Keratinocyte (primary cell): Measurements from ENCODE around the gene GPC3. TPM values are rescaled to one million over a fixed set of nuclear protein-coding genes. Genes with fewer than 3 reads are reported as not detected.

ENCODE experiments used
- DNase-seq: peaks from one replicate; pipeline ENCODE4 v3.0.0-alpha.2; 2011; ENCODE audit warnings: low read depth, missing footprints, low spot score
- FAIRE-seq: peaks from 2 replicates; lab custom pipeline; 2011; peaks lifted over from hg19 to GRCh38; lab: Jason Lieb, UNC
- H2AFZ ChIP-seq: 2 replicates; pipeline ENCODE4 v1.6.0; 2012; ENCODE audit warnings: low read length, control low read depth, inconsistent platforms; ENCODE audit not compliant: control insufficient read depth
- H3K27ac ChIP-seq: 2 replicates; pipeline ENCODE4 v1.5.1; 2011; ENCODE audit warnings: low read length; ENCODE audit not compliant: control insufficient read depth, insufficient read depth
- H3K27me3 ChIP-seq: 3 replicates; pipeline ENCODE4 v1.6.0; 2011; ENCODE audit warnings: low read length; ENCODE audit not compliant: control insufficient read depth, insufficient read depth; ENCODE audit errors: extremely low read depth
- H3K36me3 ChIP-seq, 2 experiments: 2 replicates in 1 of 2; 3 replicates in 1 of 2; pipeline ENCODE4 v1.5.1; 2011; ENCODE audit warnings: low read length in 2 of 2, mild to moderate bottlenecking in 1 of 2; ENCODE audit not compliant: control insufficient read depth in 2 of 2, insufficient read depth in 2 of 2; ENCODE audit errors: extremely low read depth in 1 of 2
- H3K4me1 ChIP-seq: 3 replicates; pipeline ENCODE4 v1.5.1; 2011; ENCODE audit warnings: low read length; ENCODE audit not compliant: control insufficient read depth, insufficient read depth; ENCODE audit errors: extremely low read depth
- H3K4me2 ChIP-seq: 3 replicates; pipeline ENCODE4 v1.6.0; 2011; ENCODE audit warnings: low read depth, low read length; ENCODE audit not compliant: control insufficient read depth, insufficient read depth; ENCODE audit errors: extremely low read depth
- H3K4me3 ChIP-seq, 3 experiments: fragments of 200-600 bp in 1 of 3; sonication (generic) in 1 of 3; 2 replicates in 2 of 3; 3 replicates in 1 of 3; pipeline ENCODE4 v1.5.1; 2011 to 2016; ENCODE audit warnings: low read length in 3 of 3, mild to moderate bottlenecking in 3 of 3, control low read depth in 2 of 3, inconsistent platforms in 1 of 3, low read depth in 1 of 3, mixed read lengths in 1 of 3, mixed run types in 1 of 3, moderate library complexity in 1 of 3; ENCODE audit not compliant: control insufficient read depth in 2 of 3, insufficient read depth in 2 of 3; ENCODE audit errors: extremely low read depth in 1 of 3
- H3K79me2 ChIP-seq: 2 replicates; pipeline ENCODE4 v1.6.0; 2012; ENCODE audit warnings: low read length; ENCODE audit not compliant: control insufficient read depth, insufficient read depth
- H3K9ac ChIP-seq: 3 replicates; pipeline ENCODE4 v1.6.0; 2011; ENCODE audit warnings: low read length; ENCODE audit not compliant: control insufficient read depth, insufficient read depth; ENCODE audit errors: extremely low read depth
- H3K9me1 ChIP-seq: 3 replicates; pipeline ENCODE4 v1.6.0; 2011; ENCODE audit warnings: low read length; ENCODE audit not compliant: control insufficient read depth, insufficient read depth; ENCODE audit errors: extremely low read depth
- H3K9me3 ChIP-seq: 2 replicates; pipeline ENCODE4 v1.5.1; 2012; ENCODE audit warnings: low read depth, low read length; ENCODE audit not compliant: control insufficient read depth
- H4K20me1 ChIP-seq: 3 replicates; pipeline ENCODE4 v1.6.0; 2011; ENCODE audit warnings: low read length; ENCODE audit not compliant: control insufficient read depth, insufficient read depth; ENCODE audit errors: extremely low read depth
- EZH2 ChIP-seq: IDR thresholded peaks from one replicate; pipeline ENCODE4 v1.6.1; 2012; ENCODE audit warnings: inconsistent platforms, mild to moderate bottlenecking, low read length, moderate library complexity
- dilution Hi-C: fragments of 300-500 bp; cut with MboI; formaldehyde crosslinking; loops from one replicate; pipeline ENCODE4 v1.7.0; 2020; ENCODE audit warnings: low sequenced_read_pairs; ENCODE audit not compliant: extremely low pct_ligation_motif_present
- polyA plus RNA-seq, 5 experiments: library from polyadenylated mRNA; depleted of rRNA in 3 of 5; stranded (reverse) in 3 of 5; stranded (forward) in 1 of 5; unstranded in 1 of 5; fragments of >200 nt; gene quantifications; 1 replicate in 1 of 5; 2 replicates in 3 of 5; 3 replicates in 1 of 5; pipeline versions ENCODE4 v1.2.1 to v1.2.3, GENCODE V29; 2011 to 2012; ENCODE audit warnings: missing spikeins in 2 of 5, low read depth in 1 of 5, low replicate concordance in 1 of 5
- TF ChIP-seq, protein P1 (sequence below), 3 experiments: IDR thresholded peaks in 1 of 3; conservative IDR thresholded peaks in 1 of 3; optimal IDR thresholded peaks in 1 of 3; 2 replicates in 2 of 3; 3 replicates in 1 of 3; pipeline versions ENCODE3 to v1.5.1; 2011; ENCODE audit warnings: low read length in 3 of 3, mild to moderate bottlenecking in 3 of 3, moderate library complexity in 2 of 3, control low read depth in 1 of 3, inconsistent platforms in 1 of 3; ENCODE audit not compliant: insufficient read depth in 2 of 3; ENCODE audit errors: extremely low read depth in 1 of 3

GPC3 gene
- polyA plus RNA-seq, 1 donor (not counting 4 experiments of a cell fraction or from before 2014, with no cell fraction given): 0.03 TPM

DNA sequence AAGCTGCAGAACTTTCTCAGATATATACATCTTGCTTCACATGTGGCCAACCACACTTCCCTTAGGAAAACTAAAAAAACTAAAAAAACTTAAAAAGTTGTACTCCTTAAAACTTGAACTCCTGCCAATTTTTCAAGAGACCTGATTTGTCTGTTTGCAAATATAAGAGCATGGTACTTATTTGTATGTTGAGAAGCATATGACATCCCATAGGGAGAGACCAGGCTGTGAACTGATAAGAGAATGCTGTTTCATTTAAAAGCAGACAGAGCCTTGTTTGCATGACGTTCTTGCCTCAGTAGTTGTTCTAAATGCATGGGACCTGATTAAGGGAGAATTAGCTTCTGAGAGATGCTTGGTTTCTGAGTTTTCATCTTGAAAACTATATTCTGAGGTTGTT is 169.9 kb downstream of the GPC3 start:
- Histone ChIP-seq H3K9ac (no peak overlapping the region), H3K27me3 (no peaks in the 10 kb centered on the region), H3K36me3 (no peaks in the 10 kb centered on the region), H4K20me1 (no peaks in the 10 kb centered on the region), H3K9me3 (no peaks in the 10 kb centered on the region), H3K4me1 (no peaks in the 10 kb centered on the region), H2AFZ (no peak overlapping the region), H3K9me1 (no peaks in the 10 kb centered on the region), H3K4me3 (no peak overlapping the region), H3K27ac (no peak overlapping the region), H3K79me2 (no peaks in the 10 kb centered on the region), H3K4me2 (no peak overlapping the region)
- dilution Hi-C loops: no loop called here
- DNase-seq: no peak
- no peak for FAIRE-seq
- TF ChIP-seq EZH2: no peak
- TF ChIP-seq, protein P1, sequence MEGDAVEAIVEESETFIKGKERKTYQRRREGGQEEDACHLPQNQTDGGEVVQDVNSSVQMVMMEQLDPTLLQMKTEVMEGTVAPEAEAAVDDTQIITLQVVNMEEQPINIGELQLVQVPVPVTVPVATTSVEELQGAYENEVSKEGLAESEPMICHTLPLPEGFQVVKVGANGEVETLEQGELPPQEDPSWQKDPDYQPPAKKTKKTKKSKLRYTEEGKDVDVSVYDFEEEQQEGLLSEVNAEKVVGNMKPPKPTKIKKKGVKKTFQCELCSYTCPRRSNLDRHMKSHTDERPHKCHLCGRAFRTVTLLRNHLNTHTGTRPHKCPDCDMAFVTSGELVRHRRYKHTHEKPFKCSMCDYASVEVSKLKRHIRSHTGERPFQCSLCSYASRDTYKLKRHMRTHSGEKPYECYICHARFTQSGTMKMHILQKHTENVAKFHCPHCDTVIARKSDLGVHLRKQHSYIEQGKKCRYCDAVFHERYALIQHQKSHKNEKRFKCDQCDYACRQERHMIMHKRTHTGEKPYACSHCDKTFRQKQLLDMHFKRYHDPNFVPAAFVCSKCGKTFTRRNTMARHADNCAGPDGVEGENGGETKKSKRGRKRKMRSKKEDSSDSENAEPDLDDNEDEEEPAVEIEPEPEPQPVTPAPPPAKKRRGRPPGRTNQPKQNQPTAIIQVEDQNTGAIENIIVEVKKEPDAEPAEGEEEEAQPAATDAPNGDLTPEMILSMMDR (optimal IDR thresholded peaks at IDR 0.05 in 1 of 3, IDR thresholded peaks at IDR 0.05 in 1 of 3, conservative IDR thresholded peaks at IDR 0.05 in 1 of 3; ENCODE audit: extremely low read depth in 1 of 3, insufficient read depth in 2 of 3, low read length in 3 of 3): no peak

DNA sequence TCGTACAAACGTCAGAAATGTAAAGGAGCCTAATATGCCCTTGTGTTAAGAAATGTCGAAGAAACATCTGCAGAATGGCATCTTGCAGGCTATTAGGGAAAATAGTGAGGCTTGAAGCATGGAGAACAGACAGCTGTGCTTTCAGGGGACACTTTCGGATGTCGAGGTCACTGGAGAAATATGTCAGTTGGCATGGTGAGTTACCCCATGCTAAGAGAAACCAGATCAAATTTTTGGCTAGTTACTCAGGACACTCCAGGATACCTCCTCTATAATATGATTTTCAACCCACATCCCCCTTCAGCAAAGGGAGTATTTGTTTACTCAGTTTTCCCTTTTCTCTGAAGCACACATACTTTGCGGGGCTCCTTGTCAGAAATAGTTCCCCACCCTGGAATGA is 171.4 kb downstream of the GPC3 start:
- Histone ChIP-seq H3K9me3 (no peaks in the 10 kb centered on the region), H3K27me3 (no peaks in the 10 kb centered on the region), H2AFZ (no peak overlapping the region), H3K36me3 (no peaks in the 10 kb centered on the region), H3K27ac (no peak overlapping the region), H3K79me2 (no peaks in the 10 kb centered on the region), H4K20me1 (no peaks in the 10 kb centered on the region), H3K4me2 (no peak overlapping the region), H3K9me1 (no peaks in the 10 kb centered on the region), H3K4me3 (no peak overlapping the region), H3K9ac (no peak overlapping the region), H3K4me1 (no peaks in the 10 kb centered on the region)
- no peak for FAIRE-seq
- dilution Hi-C loops: no loop called here
- DNase-seq: no peak
- TF ChIP-seq EZH2: no peak
- TF ChIP-seq, protein P1 (optimal IDR thresholded peaks at IDR 0.05 in 1 of 3, IDR thresholded peaks at IDR 0.05 in 1 of 3, conservative IDR thresholded peaks at IDR 0.05 in 1 of 3; ENCODE audit: extremely low read depth in 1 of 3, insufficient read depth in 2 of 3, low read length in 3 of 3): no peak
